K562 (cell line): ENCODE results near the gene USP20. TPM values are rescaled to one million over a fixed set of nuclear protein-coding genes. Genes with fewer than 3 reads are reported as not detected.

Experiments used
- ATAC-seq: fragments of 200-7000 bp; cut with Tn5 transposase; 3 replicates; pipeline ENCODE4 v1.9.1; 2020; ENCODE audit warnings: moderate library complexity
- BruUV-seq: library from RNA; stranded (reverse); fragments of 400-500 nt; replicated peaks from 2 replicates; lab custom pipeline; 2021; lab: Mats Ljungman, UMichigan
- CTCF ChIA-PET: fragments of 300-600 bp; formaldehyde crosslinking; extraction: SDS; loops from one replicate; lab custom pipeline; 2021; ENCODE audit warnings: low intra/inter-chr PET ratio; lab: Yijun Ruan, JAX
- POLR2A ChIA-PET: fragments of 300-600, 350-650 bp; sonication (Branson Sonifier 250); formaldehyde crosslinking; extraction: SDS; loops from one replicate; lab custom pipeline; 2021; ENCODE audit warnings: antibody characterized with exemption, inconsistent platforms; lab: Yijun Ruan, JAX
- DNase-seq, 4 experiments: peaks; one replicate each; pipeline versions ENCODE4 v3.0.0 to v3.0.0-alpha.2; 2011 to 2018; ENCODE audit warnings: low spot score in 3 of 4, mixed read lengths in 3 of 4; ENCODE audit errors: extremely low read depth in 1 of 4
- FAIRE-seq: peaks from 2 replicates; lab custom pipeline; 2011; peaks lifted over from hg19 to GRCh38; lab: Jason Lieb, UNC
- H2AFZ ChIP-seq: 2 replicates; pipeline ENCODE4 v1.6.0; 2011; ENCODE audit warnings: low read depth, low read length, control low read depth, inconsistent platforms
- H3K27ac ChIP-seq: fragments of 200-600 bp; 3 replicates; pipeline ENCODE4 v1.8.0; 2011; ENCODE audit warnings: low read depth, mild to moderate bottlenecking, control low read depth, inconsistent platforms, low read length, moderate library complexity, mixed read lengths; ENCODE audit errors: extremely low read depth
- H3K27me3 ChIP-seq, 2 experiments: fragments of 300-600 bp in 1 of 2; 2 replicates in 1 of 2; 3 replicates in 1 of 2; pipeline versions ENCODE4 v1.6.0 to v1.8.0; 2011; ENCODE audit warnings: inconsistent platforms in 2 of 2, low read length in 2 of 2, mild to moderate bottlenecking in 1 of 2, mixed read lengths in 1 of 2, moderate library complexity in 1 of 2; ENCODE audit not compliant: control insufficient read depth in 2 of 2, insufficient read depth in 2 of 2
- H3K36me3 ChIP-seq: fragments of 300-600 bp; 3 replicates; pipeline ENCODE4 v1.8.0; 2011; ENCODE audit warnings: mild to moderate bottlenecking, low read length, inconsistent platforms; ENCODE audit not compliant: control insufficient read depth, insufficient read depth
- H3K4me1 ChIP-seq, 2 experiments: fragments of 200-600 bp in 1 of 2; replicated peaks in 1 of 2; 2 replicates in 1 of 2; 3 replicates in 1 of 2; pipeline versions ENCODE4 v1.5.1 to v1.8.0; 2011; ENCODE audit warnings: inconsistent platforms in 2 of 2, low read length in 2 of 2, mild to moderate bottlenecking in 1 of 2, mixed read lengths in 1 of 2, moderate library complexity in 1 of 2; ENCODE audit not compliant: control insufficient read depth in 2 of 2, insufficient read depth in 2 of 2
- H3K4me2 ChIP-seq: 2 replicates; pipeline ENCODE4 v1.6.1; 2011; ENCODE audit warnings: low read length, control low read depth, inconsistent platforms, mixed read lengths; ENCODE audit not compliant: insufficient read depth
- H3K4me3 ChIP-seq: fragments of 200-600 bp; sonication (generic), shearing (Covaris generic); 2 replicates; pipeline ENCODE4 v1.5.1; 2016; ENCODE audit warnings: control low read depth, inconsistent platforms
- H3K79me2 ChIP-seq: fragments of 200-600 bp; 3 replicates; pipeline ENCODE4 v1.8.0; 2011; ENCODE audit warnings: low read length, inconsistent platforms; ENCODE audit not compliant: control insufficient read depth, insufficient read depth
- H3K9ac ChIP-seq, 2 experiments: 2 replicates each; pipeline versions ENCODE4 v1.6.0 to v1.6.1; 2011; ENCODE audit warnings: low read depth in 2 of 2, low read length in 2 of 2, control low read depth in 1 of 2, inconsistent platforms in 1 of 2, mild to moderate bottlenecking in 1 of 2, mixed read lengths in 1 of 2; ENCODE audit not compliant: insufficient read depth in 1 of 2
- H3K9me1 ChIP-seq: one replicate; pipeline ENCODE4 v1.6.0; 2011; ENCODE audit warnings: inconsistent platforms, mild to moderate bottlenecking, low read length, moderate library complexity; ENCODE audit not compliant: control insufficient read depth, insufficient read depth
- H3K9me3 ChIP-seq: replicated peaks from 2 replicates; pipeline ENCODE4 v1.5.1; 2011; ENCODE audit warnings: low read depth, low read length, inconsistent platforms; ENCODE audit not compliant: control insufficient read depth, insufficient read depth
- H4K20me1 ChIP-seq: replicated peaks from 2 replicates; pipeline ENCODE4 v1.6.1; 2011; ENCODE audit warnings: low read length, inconsistent platforms, mixed read lengths; ENCODE audit not compliant: control insufficient read depth, insufficient read depth
- KLF16 ChIP-seq: IDR thresholded peaks from 2 replicates; pipeline ENCODE4 v1.6.1; 2016; ENCODE audit warnings: antibody characterized with exemption
- MAX ChIP-seq: sonication (generic); formaldehyde crosslinking; IDR thresholded peaks from 2 replicates; pipeline ENCODE4 v1.9.0; 2022; ENCODE audit warnings: mild to moderate bottlenecking, missing genetic modification reagents
- NUFIP1 ChIP-seq: fragments of 450-650 bp; IDR thresholded peaks from 2 replicates; pipeline ENCODE4 v1.6.1; 2018; ENCODE audit not compliant: partially characterized antibody
- WHSC1 ChIP-seq: IDR thresholded peaks from one replicate; pipeline ENCODE4 v1.6.1; 2012; ENCODE audit warnings: low read length, control low read depth, inconsistent platforms
- ZFP1 ChIP-seq: fragments of 450-650 bp; formaldehyde crosslinking; IDR thresholded peaks from 2 replicates; pipeline ENCODE4 v1.4.0; 2020; ENCODE audit warnings: mild to moderate bottlenecking, mixed read lengths
- ZNF121 ChIP-seq: sonication (generic); formaldehyde crosslinking; conservative IDR thresholded peaks from 2 replicates; pipeline ENCODE4 v1.8.0; 2022; ENCODE audit warnings: missing genetic modification reagents
- ZNF133 ChIP-seq: fragments of 250-450 bp; sonication (Bioruptor Pico); IDR thresholded peaks from 2 replicates; pipeline ENCODE4 v1.4.0; 2020; ENCODE audit warnings: mild to moderate bottlenecking
- WGBS: fragments of 100-300 bp; shearing (Covaris generic); methylation state at CpG from one replicate; pipeline ENCODE4 v1.1.6; 2016; ENCODE audit warnings: low coverage, mixed read lengths; ENCODE audit not compliant: insufficient coverage; ENCODE audit errors: missing lambda C conversion rate; 5-methylcytosine and 5-hydroxymethylcytosine counted together
- in situ Hi-C: fragments of 300-500 bp; cut with MboI; formaldehyde crosslinking; loops from 4 replicates; pipeline ENCODE4 v1.15.0; 2018; ENCODE audit warnings: inconsistent platforms, mixed read lengths
- intact Hi-C: fragments of 100-400 bp; cut with micrococcal nuclease; formaldehyde crosslinking; loops from 2 replicates; pipeline ENCODE4 v1.14.2; 2022
- polyA plus RNA-seq, 8 experiments: library from polyadenylated mRNA; depleted of rRNA in 4 of 8; stranded (reverse) in 5 of 8; unstranded in 3 of 8; fragments of >200 nt; fragmentation: Nextera tagmentation in 2 of 8; fragmentation: Illumina TruSeq in 1 of 8; extraction: Ambion mirVana in 2 of 8; extraction: Trizol in 1 of 8; gene quantifications; 2 replicates each; pipeline versions ENCODE4 v1.2.1 to v1.2.3, GENCODE V29; 2011 to 2014; ENCODE audit warnings: inconsistent platforms in 1 of 8, missing spikeins in 1 of 8
- total RNA-seq, 7 experiments: library from RNA; depleted of rRNA in 6 of 7; stranded (reverse); fragments of >200 nt in 6 of 7; fragmentation: Illumina TruSeq in 2 of 7; extraction: Trizol in 2 of 7; gene quantifications; 2 replicates each; pipeline versions ENCODE4 v1.2.1 to v1.2.3, GENCODE V29; 2011 to 2021; ENCODE audit warnings: low replicate concordance in 1 of 7

USP20 gene
- total and polyA plus RNA-seq, 9 of the 15 experiments (the other 6 are each of a cell fraction or from before 2014, with no cell fraction given): 1.9 to 136 (median 49.1) TPM

GRCh38 chr9:129851821-129852220 lies 16.6 kb downstream of the USP20 start:
- in situ Hi-C loops: no loop called here

GRCh38 chr9:129852579-129852978 lies 17.3 kb downstream of the USP20 start:
- Histone ChIP-seq H3K79me2 (peaks cover 11% of the 10 kb centered on the region; the same call in 2 of the 3 replicates), H3K27me3 (no peaks in the 10 kb centered on the region), H4K20me1 (no peaks in the 10 kb centered on the region), H3K4me1 (peaks cover 14 to 18% of the 10 kb centered on the region in 2 experiments; a peak in 4 of 5 replicates), H3K9me3 (no peaks in the 10 kb centered on the region), H2AFZ (no peak overlapping the region), H3K36me3 (peaks cover 83% of the 10 kb centered on the region), H3K9ac (no peak overlapping the region; a peak in 1 of 4 replicates), H3K4me2 (no peak overlapping the region), H3K4me3 (no peak overlapping the region), H3K27ac (no peak overlapping the region), H3K9me1 (no peaks in the 10 kb centered on the region)
- no peak for TF ChIP-seq ZFP1 (CRISPR knock-in tag)
- TF ChIP-seq KLF16: no peak
- no peak for TF ChIP-seq ZNF121
- no peak for TF ChIP-seq NUFIP1
- CTCF ChIA-PET: no interaction called here
- POLR2A ChIA-PET: interaction anchor here (1.9 to 7.5 kb wide), 4 partner anchors 8 to 16 kb away, joined by 5 to 91 read pairs (median 9); no protein-coding TSS in a partner anchor
- intact Hi-C loops (no loop called here), in situ Hi-C loops (no loop called here)
- DNase-seq: no peak
- no peak for ATAC-seq
- WGBS: 67% methylated on average over 5 of the region's 5 CpGs
- BruUV-seq: no TSS peak
- FAIRE-seq: no peak

More at GRCh38 chr9:129851821-129852220, 16.6 kb downstream of the USP20 start:
- Histone ChIP-seq H2AFZ (no peak overlapping the region), H3K9me3 (no peaks in the 10 kb centered on the region), H3K27me3 (no peaks in the 10 kb centered on the region), H4K20me1 (no peaks in the 10 kb centered on the region), H3K4me3 (no peak overlapping the region), H3K36me3 (peaks cover 81% of the 10 kb centered on the region), H3K4me2 (no peak overlapping the region), H3K27ac (no peak overlapping the region), H3K9me1 (no peaks in the 10 kb centered on the region), H3K4me1 (peaks cover 7 to 11% of the 10 kb centered on the region in 2 experiments; a peak in 3 of 5 replicates), H3K9ac (peak overlapping the region in 1 of 2 experiments; percentile 11; a peak in 1 of 4 replicates), H3K79me2 (peaks cover 6% of the 10 kb centered on the region; the same call in 2 of the 3 replicates)
- no TSS peak for BruUV-seq
- TF ChIP-seq MAX (CRISPR knock-in tag): 0 out of 2 replicates have a peak, but pooled peaks have one; percentile 10
- TF ChIP-seq ZNF133 (CRISPR knock-in tag): no peak
- TF ChIP-seq WHSC1: peak; percentile 55
- intact Hi-C loops: no loop called here
- ATAC-seq: no peak
- ChIA-PET CTCF (interaction anchor here (0.7 kb wide), 1 partner anchor 23 kb away, joined by 3 read pairs; no protein-coding TSS in a partner anchor), POLR2A (interaction anchor here (0.6 to 7.5 kb wide), 6 partner anchors 8 to 1667 kb away, joined by 3 to 91 read pairs (median 7); no protein-coding TSS in a partner anchor)
- no peak for DNase-seq
- FAIRE-seq: no peak
- WGBS: 72% methylated on average over 5 of the region's 5 CpGs
